NK-92 (cell line): ENCODE data around the gene CCDC68.
"Not testable (repeated sequence)": the region's sequence is repeated elsewhere in the genome, so short reads cannot be mapped to it uniquely, and the experiment has no call there.

Source experiments
- DNase-seq: peaks from one replicate; lab custom pipeline; 2025; ENCODE audit not compliant: unreplicated experiment; lab: John Stamatoyannopoulos, UW

The CCDC68 gene, protein sequence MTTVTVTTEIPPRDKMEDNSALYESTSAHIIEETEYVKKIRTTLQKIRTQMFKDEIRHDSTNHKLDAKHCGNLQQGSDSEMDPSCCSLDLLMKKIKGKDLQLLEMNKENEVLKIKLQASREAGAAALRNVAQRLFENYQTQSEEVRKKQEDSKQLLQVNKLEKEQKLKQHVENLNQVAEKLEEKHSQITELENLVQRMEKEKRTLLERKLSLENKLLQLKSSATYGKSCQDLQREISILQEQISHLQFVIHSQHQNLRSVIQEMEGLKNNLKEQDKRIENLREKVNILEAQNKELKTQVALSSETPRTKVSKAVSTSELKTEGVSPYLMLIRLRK

DNA sequence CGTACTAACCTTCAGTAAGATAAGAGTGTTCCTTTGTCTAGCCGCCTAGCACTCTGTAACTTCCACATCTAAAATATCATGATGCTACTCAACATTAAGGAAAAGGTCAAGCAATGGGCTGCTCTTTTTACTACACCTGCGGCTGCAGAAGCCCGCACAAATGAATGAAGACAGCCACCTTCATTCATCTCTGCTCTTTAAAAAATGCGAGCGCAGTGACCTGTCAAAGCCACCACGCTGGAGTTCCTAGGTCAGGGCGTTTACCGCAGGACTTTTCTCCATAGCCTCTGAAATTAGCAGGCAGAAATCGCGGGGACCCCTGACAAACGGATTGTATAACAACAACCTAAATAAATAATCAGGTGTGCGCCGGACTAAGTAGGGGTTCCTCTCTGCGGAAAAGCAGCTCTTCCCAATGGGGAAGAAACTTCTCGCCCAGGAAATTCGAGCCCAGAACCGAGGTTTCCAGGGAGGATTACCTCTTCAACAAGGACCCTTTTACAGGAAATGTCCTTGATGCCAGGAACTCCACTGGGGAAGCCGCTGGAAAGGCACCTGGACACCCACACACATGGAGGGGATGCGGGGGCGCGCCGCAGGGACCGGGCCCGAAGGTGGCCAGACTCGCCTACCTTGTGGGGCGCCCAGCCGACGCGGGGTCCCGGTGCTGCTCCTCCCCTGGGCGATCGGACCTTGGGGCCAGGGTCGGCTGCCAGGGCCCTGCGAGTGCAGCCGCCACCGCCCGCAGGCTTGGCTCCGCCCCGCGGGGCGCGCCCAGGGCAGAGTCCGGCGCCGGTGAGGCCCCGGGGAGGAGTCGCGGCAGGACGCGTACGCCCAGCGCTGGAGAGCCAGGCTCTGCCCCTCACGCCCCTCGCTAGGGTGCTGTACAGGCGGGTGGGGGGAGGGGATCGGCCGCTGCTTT, at the start of gene CCDC68:
CCDC68 (minus strand) TSS at position 758 of the 922 bp plus-strand sequence. CDS start 16,670 bp downstream, outside the sequence.
- DNase-seq: no peak

DNA sequence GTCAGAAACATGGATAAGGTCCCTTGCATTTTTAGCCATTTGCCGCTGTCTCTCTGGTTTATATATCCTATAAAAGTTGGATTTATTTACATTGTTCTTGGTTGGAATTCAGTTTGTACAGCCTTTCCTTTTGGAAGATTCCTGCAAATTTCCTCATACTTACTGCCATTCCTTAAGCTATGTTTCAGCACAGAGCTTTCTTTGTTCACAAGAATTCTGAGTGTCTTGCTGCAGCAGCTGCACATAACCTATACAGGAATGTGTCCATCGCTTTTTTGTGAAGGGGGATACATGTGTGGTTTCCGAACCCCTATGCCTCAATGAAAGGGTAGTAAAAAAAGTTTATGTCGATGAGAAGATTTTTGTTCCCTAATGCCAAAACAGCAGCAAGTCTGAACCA, 48.3 kb upstream of the CCDC68 start:
- no peak for DNase-seq

DNA sequence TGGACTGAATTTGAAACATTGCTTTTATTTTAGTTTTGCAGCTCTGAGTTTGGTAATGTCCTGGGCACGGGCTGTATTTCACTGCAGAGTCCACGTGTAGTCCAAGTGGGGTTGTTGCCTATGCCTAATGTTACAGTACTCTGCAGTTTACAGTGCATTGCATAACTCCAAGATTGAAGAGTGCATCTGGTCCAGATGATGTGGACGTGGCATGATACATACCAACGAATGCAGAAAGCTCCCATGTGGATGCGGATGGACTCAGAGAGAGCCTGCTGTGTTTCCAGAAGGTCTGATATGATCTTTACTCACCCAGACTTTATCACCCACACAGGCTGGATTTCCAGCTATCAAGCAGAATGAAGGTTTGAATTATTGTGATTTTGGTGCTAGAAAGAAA, 44.4 kb upstream of the CCDC68 start:
- DNase-seq: no peak

DNA sequence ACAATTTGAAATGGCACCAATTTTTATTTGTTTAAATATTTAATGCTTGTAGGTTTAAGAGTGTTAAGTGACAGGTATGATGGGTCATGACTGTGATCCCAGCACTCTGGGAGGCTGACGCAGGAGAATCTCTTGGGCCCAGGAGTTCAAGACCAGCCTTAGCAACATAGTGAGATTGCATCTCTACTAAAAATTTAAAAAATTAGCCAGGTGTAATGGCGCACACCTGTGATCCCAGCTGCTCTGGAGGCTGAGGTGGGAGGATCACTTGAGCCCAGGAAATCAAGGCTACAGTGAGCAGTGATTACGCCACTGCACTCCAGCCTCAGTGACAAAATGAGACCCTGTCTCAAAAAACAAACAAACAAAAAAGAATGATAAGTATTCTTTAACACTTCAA, 43.0 kb upstream of the CCDC68 start:
- no peak for DNase-seq

DNA sequence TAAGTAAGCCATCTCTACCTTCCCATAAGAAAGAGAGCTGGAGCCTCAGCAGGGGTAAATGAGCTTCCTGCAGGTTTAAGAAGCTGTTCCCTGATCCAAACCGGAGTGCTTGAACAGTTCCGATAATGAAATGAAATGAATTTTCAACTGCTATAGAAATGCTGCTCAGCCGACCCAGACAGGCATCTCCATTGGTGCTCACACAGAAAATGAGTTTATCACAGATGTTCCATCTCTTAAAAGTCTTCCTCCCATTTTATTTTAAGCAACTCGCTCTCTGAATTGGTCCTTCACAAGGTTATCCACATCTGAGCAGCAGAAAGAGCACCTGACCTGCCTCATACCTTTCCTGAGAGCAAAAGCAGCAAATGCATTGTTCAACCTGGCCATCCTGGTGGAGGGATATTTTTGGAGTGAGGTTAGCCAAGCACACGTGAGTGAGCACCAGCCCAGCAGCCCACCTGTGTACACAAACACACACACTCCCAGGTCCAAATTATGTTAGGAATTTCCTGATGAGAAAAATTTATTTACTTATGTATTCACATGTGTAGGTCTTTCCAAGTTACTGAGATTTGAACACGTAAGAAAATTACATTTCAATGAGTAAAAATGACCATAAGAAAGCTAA, 42.2 kb upstream of the CCDC68 start:
- no peak for DNase-seq

DNA sequence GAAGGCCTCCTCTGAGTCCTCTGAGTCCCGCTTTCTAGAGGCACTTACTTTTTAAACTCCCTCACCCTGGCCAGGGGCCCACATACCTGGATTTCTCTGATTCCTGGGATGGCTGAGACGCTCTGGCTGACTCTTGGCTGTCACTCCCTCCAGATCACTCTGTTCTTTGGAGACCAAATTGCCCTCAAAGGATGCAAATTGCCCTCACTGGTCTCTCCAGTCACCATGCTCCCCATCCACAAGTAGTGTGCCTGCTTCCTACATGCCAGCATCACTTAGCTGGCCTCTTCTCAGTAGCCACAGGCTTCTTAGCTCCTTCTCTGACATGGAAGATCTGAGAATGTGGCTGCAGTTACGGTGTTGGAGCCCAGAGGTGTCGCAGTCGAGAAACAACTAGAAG, 41.3 kb upstream of the CCDC68 start:
- DNase-seq: no peak

DNA sequence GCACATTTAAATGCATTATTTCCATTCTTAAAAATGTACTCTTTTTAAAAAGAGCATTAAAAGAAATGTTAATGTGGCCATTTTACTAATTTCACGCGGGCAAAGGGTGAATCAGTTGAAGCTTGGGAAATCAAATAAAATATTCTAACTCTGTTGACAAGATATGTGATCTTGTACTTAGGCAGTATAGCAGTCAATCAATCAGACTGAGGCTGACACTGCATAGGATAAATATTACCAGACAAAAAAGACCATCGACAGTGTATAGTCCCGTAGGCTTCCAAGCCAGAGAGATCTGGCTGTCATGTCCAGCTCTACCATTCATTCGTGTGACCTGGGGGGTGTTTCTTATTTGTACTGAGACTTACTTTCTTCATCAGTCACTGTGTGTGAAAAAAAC, 39.8 kb upstream of the CCDC68 start:
- no peak for DNase-seq

DNA sequence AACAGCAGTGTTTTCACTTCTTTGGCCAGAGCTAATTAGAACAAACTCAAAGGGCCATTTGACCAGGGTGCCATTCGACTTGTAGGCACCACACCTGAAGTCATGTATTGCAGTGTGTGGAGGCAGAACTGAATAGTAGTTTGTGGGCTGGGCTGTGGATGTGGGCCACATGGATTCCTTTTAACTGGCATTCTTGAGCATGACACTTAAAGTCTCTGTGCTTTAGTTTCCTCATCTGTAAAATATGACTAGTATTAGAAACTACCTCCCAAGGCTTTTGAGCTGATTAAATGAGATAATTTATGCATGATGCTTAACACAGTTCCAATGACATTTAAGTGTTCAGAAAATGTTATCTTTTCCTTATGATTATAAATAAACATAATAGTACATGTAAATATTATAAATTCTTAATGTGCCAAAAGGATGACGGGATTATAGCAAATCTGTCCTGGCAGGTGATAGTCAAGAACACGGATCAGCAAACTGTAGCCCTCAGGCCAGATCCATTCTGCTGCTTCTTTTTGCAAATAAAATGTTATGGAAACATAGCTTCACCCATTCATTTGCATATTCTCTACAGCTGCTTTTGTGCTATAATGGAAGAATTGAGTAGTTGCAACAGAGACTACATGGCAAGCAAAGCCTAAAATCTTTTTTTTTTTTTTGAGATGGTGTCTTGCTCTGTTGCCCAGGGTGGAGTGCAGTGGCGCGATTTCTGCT, 36.3 kb upstream of the CCDC68 start:
- no peak for DNase-seq

DNA sequence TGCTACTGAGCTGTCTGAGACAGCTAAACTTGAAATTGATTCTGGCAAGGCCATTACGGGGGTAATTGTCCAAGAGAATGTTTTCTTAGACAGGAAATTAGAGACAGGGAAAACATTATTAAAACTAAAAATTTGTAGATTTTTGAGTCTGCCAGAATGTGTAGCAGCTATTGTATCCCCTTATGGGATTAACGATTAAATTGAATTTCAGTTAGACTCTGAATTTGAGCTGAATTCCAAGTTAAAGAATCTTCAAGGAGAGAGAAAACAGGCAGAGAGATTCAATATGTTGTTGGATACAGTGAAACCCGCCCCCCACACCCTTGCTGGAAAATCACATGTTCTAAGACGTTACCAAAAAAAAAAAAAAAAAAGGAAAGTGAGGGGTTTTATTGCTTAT, 32.7 kb upstream of the CCDC68 start:
- DNase-seq: no peak

DNA sequence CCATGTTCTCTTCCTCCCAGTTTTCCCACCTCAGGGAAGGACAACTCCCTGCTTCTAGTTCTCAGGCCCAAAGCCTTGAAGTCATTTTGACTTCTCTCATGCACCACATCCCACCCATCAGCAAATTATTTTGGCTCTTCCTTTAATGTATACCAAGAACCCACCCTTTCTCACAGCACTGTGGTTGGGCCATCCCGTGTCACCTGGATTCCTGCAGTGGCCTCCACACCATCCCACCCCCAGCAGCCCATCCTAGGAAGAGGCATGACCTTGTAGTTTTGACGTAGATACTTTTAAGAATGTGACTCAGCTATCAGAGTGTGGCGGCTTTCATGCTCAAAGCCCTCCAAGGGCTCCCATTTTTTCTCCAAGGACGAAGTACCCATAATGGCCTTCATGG, 25.6 kb upstream of the CCDC68 start:
- no peak for DNase-seq

DNA sequence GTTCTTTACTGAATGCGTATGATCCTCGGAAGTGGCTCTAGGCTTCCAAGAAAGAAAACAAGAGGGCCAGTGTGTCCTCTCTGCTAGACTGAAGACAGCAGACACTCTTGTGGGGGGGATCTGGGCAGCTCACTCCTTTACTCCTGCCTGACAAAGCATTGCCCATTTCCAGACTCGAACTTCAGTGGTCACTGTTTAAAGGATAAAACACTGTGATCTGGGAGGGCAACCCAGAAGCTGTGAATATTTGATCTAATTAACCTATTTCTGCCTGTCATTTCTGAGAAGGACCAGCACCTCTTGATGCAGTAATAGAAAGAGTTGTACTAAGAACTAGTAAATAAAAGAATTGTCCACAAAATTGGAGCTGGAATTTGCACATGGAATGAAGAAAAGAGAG, 24.5 kb upstream of the CCDC68 start:
- no peak for DNase-seq

DNA sequence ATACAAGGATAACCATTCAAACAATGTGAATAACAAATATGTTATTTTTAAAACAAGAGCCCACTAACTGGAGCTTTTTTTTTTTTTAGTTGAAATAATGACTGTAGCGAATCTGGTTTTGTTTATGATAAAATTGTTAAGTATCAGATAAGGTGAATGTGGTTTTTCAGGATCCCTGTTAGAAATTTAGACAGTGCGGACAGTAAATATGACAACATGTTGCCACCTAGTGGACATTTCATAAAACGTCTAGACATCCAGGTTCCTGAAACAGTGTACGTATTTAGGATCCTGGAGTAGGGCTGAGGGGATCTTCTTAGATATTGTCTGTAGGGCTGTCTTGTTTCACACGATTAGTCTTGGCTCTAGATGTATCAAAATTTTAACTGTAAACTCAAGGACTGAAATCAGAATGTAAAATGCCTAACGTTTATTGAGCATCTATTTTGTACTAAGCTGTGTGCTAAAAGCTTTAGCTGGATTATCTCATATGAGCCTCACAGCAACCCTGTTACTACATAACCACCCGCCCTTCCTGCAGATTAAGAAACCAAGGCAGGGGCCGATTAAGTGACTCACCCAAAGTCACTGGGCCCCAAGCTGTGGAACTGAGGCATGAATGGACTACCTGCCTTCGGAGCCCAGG, 23.9 kb upstream of the CCDC68 start:
- DNase-seq: no peak

DNA sequence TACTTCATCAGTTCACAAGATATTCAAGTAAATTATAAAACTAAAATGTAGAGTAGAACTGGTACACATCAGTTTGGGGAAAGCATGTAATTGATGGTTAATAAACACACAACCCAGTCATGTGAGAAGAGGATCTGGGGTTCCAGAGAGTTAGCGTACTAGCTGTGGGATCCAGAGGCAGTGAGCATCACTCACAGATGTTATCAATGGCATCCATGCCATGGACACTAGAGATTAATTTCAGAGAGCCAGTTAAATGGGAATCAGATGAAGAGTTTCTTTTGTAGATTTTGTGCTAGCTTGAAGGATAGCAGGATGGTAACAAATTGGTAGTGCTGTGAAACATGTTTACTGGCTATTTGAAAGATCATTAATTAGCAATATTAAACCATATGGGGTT, 21.8 kb upstream of the CCDC68 start:
- DNase-seq: no peak

DNA sequence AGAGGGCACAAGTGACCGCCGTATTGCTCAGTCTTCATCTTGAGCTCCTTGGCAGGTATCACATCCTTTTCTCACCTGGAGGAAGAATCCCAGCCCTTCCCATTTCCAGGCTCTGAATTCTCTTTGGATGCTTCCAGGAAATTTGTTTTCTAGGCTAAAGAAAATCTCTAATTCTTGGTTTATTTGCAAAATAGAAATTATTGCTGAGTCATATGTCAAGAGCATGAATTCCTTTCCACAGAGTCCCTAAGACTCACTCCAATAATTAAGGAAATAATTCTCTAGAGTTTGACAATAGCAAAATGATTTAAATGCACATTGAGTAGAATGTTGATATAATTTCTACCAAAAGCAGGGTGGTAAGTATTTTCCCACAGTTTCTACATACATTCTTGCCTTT, 16.3 kb upstream of the CCDC68 start:
- no peak for DNase-seq

DNA sequence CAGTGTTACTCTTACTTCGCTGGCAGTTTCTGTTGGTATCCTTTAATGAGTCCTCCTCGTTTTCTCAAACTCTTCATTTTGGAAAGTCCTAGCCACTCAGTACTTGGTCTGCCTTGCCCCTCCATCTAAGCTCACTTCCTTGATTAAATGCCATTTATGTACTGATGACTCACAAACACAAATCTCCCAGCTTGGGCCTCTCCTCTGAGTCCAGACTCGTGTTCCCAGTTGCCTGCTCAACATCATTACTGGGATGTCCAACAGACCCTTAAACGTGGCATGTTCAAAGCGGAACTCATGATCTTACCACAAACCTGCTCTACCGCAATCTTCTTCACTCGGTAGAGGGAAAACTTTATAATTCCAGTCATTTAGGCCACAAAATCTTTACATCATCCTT, 13.8 kb upstream of the CCDC68 start:
- DNase-seq: no peak

DNA sequence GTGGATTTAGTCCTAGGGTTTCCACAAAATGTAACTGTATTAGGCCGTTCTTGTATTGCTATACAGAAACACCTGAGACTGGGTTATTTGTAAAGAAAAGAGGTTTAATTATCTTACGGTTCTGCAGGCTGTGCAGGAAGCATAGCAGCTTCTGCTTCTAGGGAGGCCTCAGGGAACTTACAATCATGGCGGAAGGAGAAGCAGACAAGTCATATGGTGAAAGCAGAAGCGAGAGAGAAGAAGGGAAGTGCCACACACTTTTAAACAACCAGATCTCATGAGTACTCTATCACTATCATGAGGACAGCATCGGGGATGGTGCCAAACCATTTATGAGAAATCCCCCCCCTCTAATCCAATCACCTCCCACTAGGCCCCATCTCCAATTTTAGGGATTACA, 9.5 kb upstream of the CCDC68 start:
- no peak for DNase-seq

DNA sequence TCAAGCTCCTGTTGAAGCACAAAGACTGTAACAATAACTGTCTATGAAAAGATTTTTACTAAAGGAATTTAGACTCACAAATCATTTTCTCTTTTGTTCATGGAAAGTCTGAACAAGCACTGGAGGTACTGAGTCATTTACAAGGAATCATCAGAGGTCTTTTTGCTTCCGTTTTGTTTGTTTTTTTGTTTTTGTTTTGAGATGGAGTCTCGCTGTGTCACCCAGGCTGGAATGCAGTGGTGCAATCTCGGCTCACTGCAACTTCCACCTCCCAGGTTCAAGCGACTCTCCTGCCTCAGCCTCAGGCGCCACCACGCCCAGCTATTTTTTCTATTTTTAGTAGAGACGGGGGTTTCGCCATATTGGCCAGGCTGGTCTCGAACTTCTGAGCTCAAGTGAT, 9.0 kb upstream of the CCDC68 start:
- DNase-seq: not testable (repeated sequence)

DNA sequence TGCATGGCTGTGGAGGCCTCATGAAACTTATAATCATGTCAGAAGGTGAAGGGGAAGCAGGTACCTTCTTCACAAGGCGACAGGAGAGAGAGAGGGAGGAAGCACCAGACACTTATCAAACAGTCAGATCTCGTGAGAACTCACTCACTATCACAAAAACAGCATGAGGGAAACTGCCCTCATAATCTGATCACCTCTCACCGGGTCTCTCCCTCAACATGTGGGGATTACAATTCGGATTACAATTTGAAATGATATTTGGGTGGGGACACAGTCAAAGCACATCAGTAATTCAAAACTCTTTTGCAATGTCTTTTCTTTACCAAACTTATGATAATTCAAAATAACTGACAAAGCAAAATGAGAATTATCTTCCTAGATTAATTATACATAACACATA, 8.5 kb upstream of the CCDC68 start:
- no peak for DNase-seq

DNA sequence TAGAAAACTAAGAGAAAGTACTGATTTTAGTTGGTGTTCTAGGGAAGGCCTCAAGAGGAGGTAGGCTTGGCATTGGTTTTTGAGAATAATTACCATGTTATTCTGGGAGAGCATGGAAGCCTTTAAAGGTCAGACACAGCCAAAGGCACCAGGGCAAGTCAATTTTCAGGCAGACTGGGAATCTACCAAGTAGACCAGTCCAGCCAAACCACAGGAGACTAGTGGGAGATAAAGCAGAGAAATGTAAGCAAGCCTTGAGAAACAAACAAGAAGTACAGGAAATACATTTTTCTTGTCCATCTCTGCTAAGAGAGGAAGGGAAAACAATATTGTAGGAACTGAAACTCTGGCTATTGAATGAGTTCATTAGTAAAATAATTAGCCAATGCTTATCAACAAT, 5.5 kb upstream of the CCDC68 start:
- no peak for DNase-seq

DNA sequence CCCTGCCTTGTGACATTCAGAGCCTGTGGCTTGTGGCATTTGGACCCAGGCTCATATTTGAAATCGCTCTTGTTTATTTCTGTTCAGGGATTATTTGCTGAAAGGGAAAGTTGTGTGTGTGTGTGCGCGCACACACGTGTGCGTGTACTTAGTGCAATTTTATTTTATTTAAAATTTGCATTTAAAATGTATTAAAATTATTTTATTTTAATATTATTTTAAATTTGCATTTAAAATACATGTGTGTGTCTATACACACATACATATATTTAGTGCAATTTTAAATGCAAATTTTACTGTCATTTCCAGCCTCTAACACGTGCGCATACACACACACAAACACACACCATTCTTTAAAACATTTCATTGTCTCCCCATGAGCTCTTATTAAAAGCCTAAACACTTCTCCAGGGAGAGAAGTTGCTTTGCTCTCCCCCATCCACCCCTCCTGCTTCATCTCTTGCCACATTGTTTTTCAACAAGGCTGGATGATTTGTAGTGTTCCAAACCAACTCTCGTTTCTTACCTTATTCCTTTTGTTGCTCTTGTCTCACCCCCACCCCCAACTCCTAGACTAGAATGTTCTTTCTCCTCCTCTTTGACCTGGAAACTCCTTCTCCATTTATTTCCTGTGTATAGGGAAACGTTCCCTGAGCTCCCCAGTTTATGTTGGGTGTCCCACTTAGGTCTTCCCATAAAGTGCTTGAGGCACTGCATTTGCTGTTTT, 3.8 kb upstream of the CCDC68 start:
- no peak for DNase-seq
